PFSK-1 (cell line): ENCODE results near the gene CHMP3.

Experiments used
- TAF1 ChIP-seq: IDR thresholded peaks from 2 replicates; pipeline ENCODE4 v1.6.1; 2012; ENCODE audit warnings: low read length, control low read depth, borderline replicate concordance; ENCODE audit not compliant: insufficient read depth
- TF ChIP-seq, protein P1 (sequence below), 2 experiments: IDR thresholded peaks; 2 replicates each; pipeline versions ENCODE4 v1.6.1 to v1.8.0; 2011 to 2012; ENCODE audit warnings: low read depth in 2 of 2, low read length in 2 of 2, control low read depth in 1 of 2, inconsistent platforms in 1 of 2, mild to moderate bottlenecking in 1 of 2, moderate library complexity in 1 of 2; ENCODE audit not compliant: insufficient read depth in 1 of 2

GRCh38 chr2:86470890-86471289, 92.4 kb downstream of the CHMP3 start:
- TF ChIP-seq, protein P1, sequence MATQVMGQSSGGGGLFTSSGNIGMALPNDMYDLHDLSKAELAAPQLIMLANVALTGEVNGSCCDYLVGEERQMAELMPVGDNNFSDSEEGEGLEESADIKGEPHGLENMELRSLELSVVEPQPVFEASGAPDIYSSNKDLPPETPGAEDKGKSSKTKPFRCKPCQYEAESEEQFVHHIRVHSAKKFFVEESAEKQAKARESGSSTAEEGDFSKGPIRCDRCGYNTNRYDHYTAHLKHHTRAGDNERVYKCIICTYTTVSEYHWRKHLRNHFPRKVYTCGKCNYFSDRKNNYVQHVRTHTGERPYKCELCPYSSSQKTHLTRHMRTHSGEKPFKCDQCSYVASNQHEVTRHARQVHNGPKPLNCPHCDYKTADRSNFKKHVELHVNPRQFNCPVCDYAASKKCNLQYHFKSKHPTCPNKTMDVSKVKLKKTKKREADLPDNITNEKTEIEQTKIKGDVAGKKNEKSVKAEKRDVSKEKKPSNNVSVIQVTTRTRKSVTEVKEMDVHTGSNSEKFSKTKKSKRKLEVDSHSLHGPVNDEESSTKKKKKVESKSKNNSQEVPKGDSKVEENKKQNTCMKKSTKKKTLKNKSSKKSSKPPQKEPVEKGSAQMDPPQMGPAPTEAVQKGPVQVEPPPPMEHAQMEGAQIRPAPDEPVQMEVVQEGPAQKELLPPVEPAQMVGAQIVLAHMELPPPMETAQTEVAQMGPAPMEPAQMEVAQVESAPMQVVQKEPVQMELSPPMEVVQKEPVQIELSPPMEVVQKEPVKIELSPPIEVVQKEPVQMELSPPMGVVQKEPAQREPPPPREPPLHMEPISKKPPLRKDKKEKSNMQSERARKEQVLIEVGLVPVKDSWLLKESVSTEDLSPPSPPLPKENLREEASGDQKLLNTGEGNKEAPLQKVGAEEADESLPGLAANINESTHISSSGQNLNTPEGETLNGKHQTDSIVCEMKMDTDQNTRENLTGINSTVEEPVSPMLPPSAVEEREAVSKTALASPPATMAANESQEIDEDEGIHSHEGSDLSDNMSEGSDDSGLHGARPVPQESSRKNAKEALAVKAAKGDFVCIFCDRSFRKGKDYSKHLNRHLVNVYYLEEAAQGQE (IDR thresholded peaks at IDR 0.05; ENCODE audit: insufficient read depth in 1 of 2, low read depth in 2 of 2, low read length in 2 of 2), result no peak
- TF ChIP-seq TAF1, result no peak
